Muscle layer of colon (tissue), 2 donors: ENCODE data around the gene SYT13.

ENCODE experiments used
- H3K27ac ChIP-seq: one replicate; pipeline ENCODE4 v1.7.0; 2013; ENCODE audit warnings: low read depth, mild to moderate bottlenecking, low read length, moderate library complexity
- H3K27me3 ChIP-seq, 2 donors: one replicate each; pipeline ENCODE4 v1.7.0; 2013; ENCODE audit warnings: low read length in 2 of 2, mild to moderate bottlenecking in 2 of 2; ENCODE audit not compliant: insufficient read depth in 2 of 2, control insufficient read depth in 1 of 2
- H3K36me3 ChIP-seq: one replicate; pipeline ENCODE4 v1.7.0; 2013; ENCODE audit warnings: mild to moderate bottlenecking, low read length; ENCODE audit not compliant: insufficient read depth
- H3K4me1 ChIP-seq: one replicate; pipeline ENCODE4 v1.7.0; 2013; ENCODE audit warnings: mild to moderate bottlenecking, low read length; ENCODE audit not compliant: insufficient read depth
- H3K4me3 ChIP-seq, 2 donors: one replicate each; pipeline ENCODE4 v1.7.0; 2013; ENCODE audit warnings: low read length in 2 of 2, low read depth in 1 of 2, mild to moderate bottlenecking in 1 of 2, moderate library complexity in 1 of 2
- H3K9ac ChIP-seq: one replicate; pipeline ENCODE4 v1.7.0; 2013; ENCODE audit warnings: low read length
- H3K9me3 ChIP-seq: one replicate; pipeline ENCODE4 v1.7.0; 2013; ENCODE audit warnings: mild to moderate bottlenecking, low read length
- donor health status: abdominal sarcoma.
- donor health status: Adenocarcinoma of cecum.

The SYT13 gene

GRCh38 chr11:45225961-45226871 lies 59.9 kb downstream of the SYT13 start:
- no peaks in the 10 kb centered on the region for H3K27me3 ChIP-seq
- no peaks in the 10 kb centered on the region for H3K4me1 ChIP-seq
- H3K27ac ChIP-seq = no peak overlapping the region
- H3K9me3 ChIP-seq = no peaks in the 10 kb centered on the region
- H3K36me3 ChIP-seq = peaks cover 33% of the 10 kb centered on the region
- H3K4me3 ChIP-seq = no peak overlapping the region
- H3K9ac ChIP-seq = no peak overlapping the region

GRCh38 chr11:45225277-45225676 lies 60.9 kb downstream of the SYT13 start:
- no peak overlapping the region for H3K27ac ChIP-seq
- H3K9ac ChIP-seq = no peak overlapping the region
- H3K9me3 ChIP-seq = no peaks in the 10 kb centered on the region
- H3K36me3 ChIP-seq = peaks cover 41% of the 10 kb centered on the region
- no peak overlapping the region for H3K4me3 ChIP-seq
- no peaks in the 10 kb centered on the region for H3K27me3 ChIP-seq
- H3K4me1 ChIP-seq = no peaks in the 10 kb centered on the region

DNA sequence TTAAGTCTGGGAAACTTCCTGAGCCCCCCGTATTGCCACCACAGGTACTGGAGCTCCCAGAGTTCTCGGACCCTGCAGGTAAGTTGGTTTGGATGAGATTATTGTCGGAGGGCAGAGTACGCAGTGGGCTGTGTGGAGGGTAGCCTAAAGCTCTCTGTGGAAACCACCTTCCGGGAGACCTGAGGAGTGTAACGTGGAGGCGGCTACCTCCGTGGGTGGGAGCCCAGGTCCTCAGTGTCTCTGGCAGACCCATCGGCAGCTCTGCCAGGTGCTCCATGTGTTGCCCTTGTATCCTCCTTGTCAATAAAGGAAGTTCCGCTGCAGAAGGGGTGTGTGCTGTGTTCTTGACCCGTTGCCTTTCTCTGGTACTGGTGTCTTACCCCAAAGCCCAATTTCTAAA lies 61.4 kb downstream of the SYT13 start:
- no peaks in the 10 kb centered on the region for H3K9me3 ChIP-seq
- no peaks in the 10 kb centered on the region for H3K4me1 ChIP-seq
- H3K9ac ChIP-seq = no peak overlapping the region
- H3K27ac ChIP-seq = no peak overlapping the region
- no peaks in the 10 kb centered on the region for H3K27me3 ChIP-seq
- H3K36me3 ChIP-seq = peaks cover 46% of the 10 kb centered on the region
- no peak overlapping the region for H3K4me3 ChIP-seq

DNA sequence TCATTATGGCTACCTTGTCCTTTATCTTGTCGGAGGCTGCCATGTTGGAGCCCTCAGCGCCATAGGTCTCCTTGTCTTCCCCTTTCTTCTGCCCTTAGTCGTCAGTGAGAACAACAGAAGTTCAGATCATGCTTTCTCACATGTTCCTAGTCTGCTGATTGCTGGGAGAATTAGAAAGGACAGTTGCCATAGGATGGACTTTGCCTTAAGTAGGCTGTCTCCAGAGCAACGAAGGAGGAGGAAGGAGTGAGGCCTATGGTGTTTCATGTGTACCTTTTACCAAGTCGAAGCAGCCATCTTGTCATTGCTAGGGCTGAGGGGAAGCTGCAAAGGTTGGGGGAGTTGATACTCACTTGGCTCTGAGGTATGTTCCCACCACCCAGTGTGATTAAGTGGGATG lies 62.6 kb downstream of the SYT13 start:
- Histone ChIP-seq H3K27ac (no peak overlapping the region), H3K36me3 (peaks cover 48% of the 10 kb centered on the region), H3K4me1 (no peaks in the 10 kb centered on the region), H3K9ac (no peak overlapping the region), H3K9me3 (no peaks in the 10 kb centered on the region), H3K4me3 (no peak overlapping the region), H3K27me3 (no peaks in the 10 kb centered on the region)

- Histone ChIP-seq H3K4me3 (no peak overlapping the region), H3K27me3 (no peaks in the 10 kb centered on the region), H3K9me3 (no peaks in the 10 kb centered on the region), H3K9ac (no peak overlapping the region), H3K27ac (no peak overlapping the region), H3K4me1 (no peaks in the 10 kb centered on the region), H3K36me3 (peaks cover 26% of the 10 kb centered on the region)
Observed at GRCh38 chr11:45219411-45219810, 66.7 kb downstream of the SYT13 start.

- H3K4me1 ChIP-seq = no peaks in the 10 kb centered on the region
Observed at GRCh38 chr11:45218705-45219104, 67.4 kb downstream of the SYT13 start.

GRCh38 chr11:45217991-45218390 lies 68.2 kb downstream of the SYT13 start:
- Histone ChIP-seq H3K36me3 (peaks cover 25% of the 10 kb centered on the region), H3K4me3 (no peak overlapping the region), H3K9me3 (no peaks in the 10 kb centered on the region), H3K9ac (no peak overlapping the region), H3K27ac (no peak overlapping the region), H3K4me1 (no peaks in the 10 kb centered on the region), H3K27me3 (no peaks in the 10 kb centered on the region)

More at GRCh38 chr11:45218705-45219104, 67.4 kb downstream of the SYT13 start:
- no peak overlapping the region for H3K9ac ChIP-seq
- no peaks in the 10 kb centered on the region for H3K9me3 ChIP-seq
- H3K27me3 ChIP-seq = no peaks in the 10 kb centered on the region
- H3K27ac ChIP-seq = no peak overlapping the region
- no peak overlapping the region for H3K4me3 ChIP-seq
- H3K36me3 ChIP-seq = peaks cover 23% of the 10 kb centered on the region

- peaks cover 20% of the 10 kb centered on the region for H3K36me3 ChIP-seq
Observed at GRCh38 chr11:45216901-45217300, 69.2 kb downstream of the SYT13 start.

GRCh38 chr11:45216031-45216430 lies 70.1 kb downstream of the SYT13 start:
- H3K9ac ChIP-seq = no peak overlapping the region
- no peaks in the 10 kb centered on the region for H3K27me3 ChIP-seq
- no peak overlapping the region for H3K4me3 ChIP-seq
- H3K27ac ChIP-seq = no peak overlapping the region
- H3K9me3 ChIP-seq = no peaks in the 10 kb centered on the region
- H3K4me1 ChIP-seq = peaks cover 1% of the 10 kb centered on the region
- peaks cover 20% of the 10 kb centered on the region for H3K36me3 ChIP-seq

More at GRCh38 chr11:45216901-45217300, 69.2 kb downstream of the SYT13 start:
- no peaks in the 10 kb centered on the region for H3K4me1 ChIP-seq
- no peaks in the 10 kb centered on the region for H3K9me3 ChIP-seq
- H3K27ac ChIP-seq = no peak overlapping the region
- H3K4me3 ChIP-seq = no peak overlapping the region
- no peaks in the 10 kb centered on the region for H3K27me3 ChIP-seq
- no peak overlapping the region for H3K9ac ChIP-seq

DNA sequence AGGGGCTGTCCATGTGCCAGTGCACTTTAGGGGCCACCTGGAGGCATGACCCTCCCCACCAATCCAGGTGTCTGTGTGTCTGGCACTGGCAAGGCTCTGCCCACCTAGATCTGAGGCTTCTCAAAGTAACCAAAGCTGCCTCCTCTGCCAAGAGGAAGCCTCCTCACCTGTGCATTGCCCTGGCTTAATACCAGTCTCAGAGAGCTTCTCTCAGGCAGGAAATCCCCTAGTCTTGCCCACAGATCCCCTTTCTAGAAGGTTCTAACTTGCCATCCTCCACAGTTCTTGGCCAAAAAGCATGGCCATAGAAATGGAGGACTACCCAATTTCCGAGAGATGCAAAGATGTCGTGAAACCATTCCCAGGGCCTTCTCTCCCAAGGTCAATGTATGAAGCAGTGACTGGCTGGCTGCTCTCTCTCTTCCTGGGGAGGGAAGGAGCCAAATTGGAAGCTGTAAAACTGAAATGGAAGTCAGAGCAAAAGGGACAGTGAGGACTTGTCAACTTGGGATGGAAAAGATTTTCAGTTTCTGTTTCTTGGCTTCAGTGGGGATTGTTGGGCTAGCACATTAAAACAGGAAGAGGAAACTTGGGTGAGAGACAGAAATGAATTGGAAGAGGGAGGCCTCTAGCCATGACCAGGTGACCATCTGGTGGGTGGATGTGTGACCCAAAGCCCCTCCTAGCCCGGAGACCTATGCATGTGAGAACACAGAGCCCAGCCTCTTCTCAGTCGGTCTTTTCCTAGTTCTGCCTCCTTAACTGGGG lies 70.9 kb downstream of the SYT13 start:
- peaks cover 9% of the 10 kb centered on the region for H3K4me1 ChIP-seq
- H3K9ac ChIP-seq = no peak overlapping the region
- H3K27ac ChIP-seq = no peak overlapping the region
- H3K27me3 ChIP-seq = no peaks in the 10 kb centered on the region
- H3K36me3 ChIP-seq = peaks cover 13% of the 10 kb centered on the region
- no peaks in the 10 kb centered on the region for H3K9me3 ChIP-seq
- H3K4me3 ChIP-seq = no peak overlapping the region

DNA sequence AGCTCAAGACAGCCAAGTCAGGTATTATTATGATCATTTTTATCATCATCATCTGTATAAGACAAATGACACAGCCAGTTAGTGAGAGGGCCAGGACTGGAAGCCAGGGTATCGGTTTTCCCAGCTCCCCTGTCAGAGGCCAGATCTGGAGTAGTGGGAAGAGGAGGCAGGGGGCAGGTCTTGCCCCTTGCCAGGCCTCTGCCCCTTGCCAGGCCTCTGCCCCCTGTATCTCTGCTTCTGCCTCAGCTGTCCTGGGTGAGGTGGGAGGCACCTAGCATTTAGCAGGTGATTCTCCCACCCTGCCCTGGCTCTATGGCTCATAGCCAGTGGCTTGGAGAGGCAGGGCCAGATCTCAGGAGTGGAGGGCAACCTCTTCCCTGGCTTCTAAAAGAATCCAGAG lies 72.4 kb downstream of the SYT13 start:
- Histone ChIP-seq H3K9me3 (no peaks in the 10 kb centered on the region), H3K36me3 (peaks cover 6% of the 10 kb centered on the region), H3K4me3 (no peak overlapping the region), H3K4me1 (peaks cover 22% of the 10 kb centered on the region), H3K27me3 (no peaks in the 10 kb centered on the region), H3K9ac (no peak overlapping the region), H3K27ac (no peak overlapping the region)
